DMS53 treated with DMSO at 0.1 percent for 48 hours (cell line): ENCODE results near the gene MGMT.

Source experiments
- DNase-seq: peaks from one replicate; lab custom pipeline; 2025; ENCODE audit not compliant: unreplicated experiment; lab: John Stamatoyannopoulos, UW

Gene MGMT

DNA sequence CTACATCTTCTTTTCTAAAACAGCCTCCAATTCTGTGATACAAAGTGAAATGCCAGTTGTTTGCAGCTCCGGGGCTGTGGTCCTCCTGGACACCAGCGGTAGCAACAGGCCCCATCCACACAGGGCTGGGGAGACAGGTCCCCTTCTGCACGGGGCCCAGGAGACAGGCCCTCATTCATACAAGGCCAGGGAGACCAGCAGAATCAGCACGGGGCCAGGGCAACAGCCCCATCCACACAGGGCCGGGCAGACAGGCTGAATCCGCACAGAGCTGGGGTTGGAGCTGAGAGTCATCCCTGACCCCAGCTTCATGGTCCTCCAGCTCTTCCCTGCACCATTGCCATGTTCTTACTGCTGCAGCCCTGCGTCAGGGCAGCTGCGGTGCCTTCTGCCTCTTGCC lies 238.6 kb downstream of the MGMT start:
- DNase-seq, result no peak

DNA sequence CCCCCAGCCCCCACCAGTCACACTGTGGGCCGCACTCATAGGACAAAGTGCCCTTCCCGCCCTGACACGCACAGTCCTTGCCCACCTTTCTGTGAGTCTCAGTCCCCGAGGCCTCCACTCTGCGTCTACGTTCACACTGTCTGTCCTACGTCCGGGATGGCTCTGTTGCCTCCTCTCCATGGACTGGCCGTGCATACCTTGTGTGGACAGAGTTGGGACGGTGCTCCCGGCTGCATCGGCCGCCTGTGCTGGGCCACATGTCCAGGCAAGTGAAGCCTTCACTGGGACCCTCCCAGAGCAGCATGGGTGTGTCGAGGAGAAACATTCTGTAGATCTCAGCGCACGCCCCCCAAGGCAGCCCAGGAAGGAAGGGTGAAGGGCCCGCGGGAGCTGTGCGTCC lies 239.0 kb downstream of the MGMT start:
- no peak for DNase-seq

DNA sequence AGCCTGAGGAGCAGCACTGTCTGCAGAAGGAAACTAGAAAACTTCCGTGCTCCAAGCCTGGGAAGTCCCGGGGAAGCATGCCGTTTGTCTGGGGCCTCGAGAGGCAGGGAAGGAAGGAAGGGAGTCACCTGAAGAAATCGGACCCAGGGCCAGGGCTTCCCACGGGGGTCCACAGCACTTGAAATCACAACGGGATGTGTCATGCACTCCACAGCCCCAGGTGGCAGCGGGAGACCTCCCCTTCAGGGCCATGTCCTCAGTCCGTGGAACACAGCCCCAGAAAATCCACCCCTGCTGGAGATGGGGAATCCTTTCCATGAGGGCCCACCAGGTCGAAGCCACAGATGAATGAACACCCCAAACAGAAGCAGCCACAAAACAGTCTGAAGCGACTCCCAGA lies 239.5 kb downstream of the MGMT start:
- no peak for DNase-seq

DNA sequence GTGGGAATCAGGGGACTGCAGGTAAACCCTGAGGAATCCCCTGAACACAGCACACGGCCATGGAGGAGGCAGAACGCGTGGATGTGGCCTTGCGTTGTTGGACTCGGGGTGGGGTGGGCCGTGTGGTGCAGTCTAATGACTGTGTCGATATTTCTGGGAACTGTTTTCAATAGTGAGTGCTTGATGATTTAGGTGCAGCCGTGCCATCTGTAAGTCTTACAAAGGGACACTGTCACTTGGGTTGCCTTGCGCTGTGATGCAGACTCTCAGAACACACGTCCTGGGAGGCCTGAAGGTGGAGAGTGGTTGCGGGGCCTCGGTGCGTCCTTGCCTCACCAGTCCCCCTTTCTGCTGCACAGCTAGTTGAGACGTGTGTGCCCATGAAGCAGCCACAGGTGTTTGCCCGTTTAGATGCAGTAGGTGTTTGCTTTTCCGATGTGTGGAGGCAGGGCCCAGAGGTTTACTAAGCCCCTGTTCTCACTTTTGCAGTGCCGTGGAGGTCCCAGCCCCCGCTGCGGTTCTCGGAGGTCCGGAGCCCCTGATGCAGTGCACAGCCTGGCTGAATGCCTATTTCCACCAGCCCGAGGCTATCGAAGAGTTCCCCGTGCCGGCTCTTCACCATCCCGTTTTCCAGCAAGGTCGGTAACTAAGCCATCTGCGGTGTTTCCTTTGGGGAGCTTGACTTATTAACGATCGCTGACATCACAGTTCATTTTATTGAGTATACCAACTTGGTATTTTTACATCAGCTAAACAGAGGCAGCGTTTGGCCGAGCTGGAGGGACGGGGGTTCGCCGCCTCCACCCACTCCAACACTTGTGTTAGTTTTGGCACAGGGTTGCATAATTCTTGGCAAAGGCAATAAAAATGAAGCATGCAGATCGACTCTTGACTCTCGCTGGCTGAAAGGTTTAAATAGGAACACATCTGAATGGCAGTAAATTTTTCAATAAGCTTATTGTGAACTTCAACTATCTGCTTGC lies 240.7 kb downstream of the MGMT start:
- DNase-seq, result no peak

DNA sequence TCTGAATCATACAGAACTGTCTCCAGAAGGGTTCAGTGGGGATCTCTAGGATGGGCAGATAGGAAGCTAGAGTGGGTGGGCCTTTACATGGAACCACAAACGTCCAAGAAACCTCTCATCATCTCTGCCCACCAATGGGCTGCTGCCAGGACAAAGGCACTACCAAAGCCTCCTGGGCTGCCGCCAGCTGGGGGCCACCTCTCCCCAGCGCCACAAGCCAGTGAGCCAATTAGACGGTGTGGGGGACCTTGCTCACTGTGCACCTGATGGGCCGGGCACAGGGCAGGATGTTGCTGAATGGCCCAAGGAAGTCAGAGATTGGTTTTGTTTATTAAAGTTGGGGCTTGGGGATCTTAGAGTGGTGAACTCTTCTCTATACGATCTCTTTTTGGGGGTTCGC lies 242.1 kb downstream of the MGMT start:
- no peak for DNase-seq

DNA sequence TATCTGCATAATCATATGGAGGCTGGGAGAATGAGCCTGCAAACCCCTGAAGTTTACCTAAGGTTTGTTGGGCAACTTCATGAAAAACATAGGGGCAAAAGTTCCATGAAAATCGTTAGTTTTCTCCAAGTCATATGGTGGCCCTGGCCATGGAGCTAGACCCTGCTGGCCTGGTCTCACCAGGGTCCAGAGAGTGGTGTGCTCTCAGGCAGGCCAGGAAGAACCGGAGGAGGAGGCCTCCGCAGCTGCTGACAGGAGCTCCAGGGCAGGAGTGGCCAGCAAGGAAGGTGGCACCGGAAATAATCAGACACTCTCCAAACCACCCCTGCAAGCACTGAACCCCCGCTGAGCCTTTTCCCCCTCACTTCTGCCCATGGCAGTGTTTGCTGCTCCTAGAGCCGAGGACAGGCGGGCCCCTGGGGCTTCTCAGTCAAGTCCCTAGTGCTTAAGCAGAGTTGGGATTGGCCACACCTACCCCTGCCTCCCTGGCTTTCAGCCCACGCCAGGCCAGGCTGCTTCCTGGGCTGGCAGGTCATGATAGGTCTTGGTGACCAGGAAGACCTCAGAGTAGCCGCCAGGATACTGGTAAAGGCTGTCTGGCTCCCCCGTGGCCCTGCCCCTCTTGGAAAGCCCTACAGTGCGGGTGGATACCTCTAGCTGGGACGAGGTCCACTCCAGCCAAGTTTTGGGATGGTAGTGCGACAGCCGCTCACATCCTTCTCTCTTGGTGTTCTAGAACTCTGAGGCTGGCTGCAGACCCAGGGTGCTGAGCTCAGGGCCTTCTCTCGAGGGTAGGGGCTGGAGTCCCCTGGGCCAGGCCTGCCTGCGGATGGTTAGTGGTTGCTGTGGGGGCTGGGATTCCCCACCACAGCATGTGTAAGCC lies 242.8 kb downstream of the MGMT start:
- DNase-seq, result no peak

DNA sequence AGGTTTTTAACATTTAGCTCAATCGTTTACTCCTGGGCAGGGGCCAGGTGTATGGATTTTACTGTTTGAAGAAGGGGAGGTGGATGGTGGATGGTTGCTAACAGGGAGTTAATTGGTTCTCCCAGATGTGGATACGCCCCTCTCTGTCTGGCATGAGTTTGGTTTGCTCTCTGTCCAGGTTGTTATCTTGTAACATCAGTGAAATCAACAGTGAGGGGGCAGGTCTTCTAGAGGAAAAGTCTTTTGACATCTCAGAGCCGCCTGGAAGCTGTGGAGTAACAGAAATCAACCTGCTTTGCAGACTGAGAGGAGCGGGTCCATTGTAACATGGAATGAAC lies 243.4 kb downstream of the MGMT start:
- DNase-seq, result no peak

DNA sequence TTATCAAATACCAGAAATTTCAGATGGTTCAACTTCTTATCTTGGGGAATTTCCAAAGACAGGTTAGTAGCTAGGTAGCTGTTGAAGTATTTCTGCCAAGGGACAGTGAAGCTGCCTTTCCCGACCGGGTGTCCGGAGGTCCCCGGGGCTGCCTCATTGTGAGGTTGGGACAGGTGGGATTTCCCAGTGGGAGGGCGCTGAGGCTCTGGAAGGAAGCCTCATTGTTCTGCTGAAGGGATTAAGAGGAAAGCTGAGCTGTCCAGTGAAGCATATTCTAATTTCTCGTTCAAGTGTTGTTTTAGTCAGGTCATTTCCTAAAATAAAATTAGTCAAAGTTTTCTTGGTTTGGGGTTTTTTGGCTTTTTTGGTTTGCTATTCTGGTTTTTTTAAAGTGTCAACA lies 244.2 kb downstream of the MGMT start:
- no peak for DNase-seq

DNA sequence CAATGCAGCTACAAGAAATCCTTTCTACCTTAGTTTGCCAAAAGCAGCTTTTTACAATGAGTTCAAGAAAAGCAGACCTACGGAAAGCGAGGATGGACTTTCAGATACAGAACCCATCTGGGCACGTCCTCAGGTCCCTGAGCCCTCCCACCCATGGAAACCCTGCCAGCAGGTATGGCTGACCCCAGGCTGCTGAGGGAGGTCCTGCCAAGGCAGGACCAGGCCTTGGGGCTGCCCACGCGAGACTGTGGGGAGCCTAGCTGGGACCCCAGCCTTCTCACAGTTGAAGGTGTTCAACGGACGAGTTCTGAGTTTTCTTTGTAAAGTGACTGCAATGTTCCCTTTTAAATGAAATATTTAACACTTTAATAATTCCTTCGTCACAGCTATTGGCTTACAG lies 245.0 kb downstream of the MGMT start:
- DNase-seq, result no peak

DNA sequence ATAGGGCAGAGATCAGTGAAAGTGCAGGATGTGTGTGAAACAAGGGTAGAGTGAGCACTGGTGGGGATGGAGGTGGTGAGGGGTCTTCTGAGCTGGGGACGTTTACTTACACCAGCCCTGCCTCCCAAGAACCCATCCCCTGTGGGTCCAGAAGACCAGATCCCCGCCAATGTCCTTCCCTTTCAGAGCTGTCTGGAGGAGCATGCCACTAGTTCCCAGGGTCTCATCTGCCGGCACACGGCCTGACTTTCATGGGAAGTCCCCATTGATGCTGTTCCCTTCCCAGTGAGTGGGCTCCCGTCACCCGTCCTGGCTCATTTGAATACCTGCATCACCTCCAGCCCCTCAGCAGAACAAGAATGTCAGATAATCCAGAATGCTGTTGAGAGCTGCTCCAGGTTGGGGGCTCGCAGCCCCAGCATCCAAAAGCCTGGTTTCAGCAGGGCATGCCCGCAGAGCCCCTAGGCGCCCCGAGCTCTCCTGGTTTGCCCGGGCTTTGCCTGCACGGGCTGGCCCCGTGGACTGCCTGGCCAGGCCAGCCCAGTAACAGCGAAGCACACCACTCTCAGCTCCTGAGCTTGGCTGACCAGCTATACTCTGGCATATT lies 246.7 kb downstream of the MGMT start:
- no peak for DNase-seq

DNA sequence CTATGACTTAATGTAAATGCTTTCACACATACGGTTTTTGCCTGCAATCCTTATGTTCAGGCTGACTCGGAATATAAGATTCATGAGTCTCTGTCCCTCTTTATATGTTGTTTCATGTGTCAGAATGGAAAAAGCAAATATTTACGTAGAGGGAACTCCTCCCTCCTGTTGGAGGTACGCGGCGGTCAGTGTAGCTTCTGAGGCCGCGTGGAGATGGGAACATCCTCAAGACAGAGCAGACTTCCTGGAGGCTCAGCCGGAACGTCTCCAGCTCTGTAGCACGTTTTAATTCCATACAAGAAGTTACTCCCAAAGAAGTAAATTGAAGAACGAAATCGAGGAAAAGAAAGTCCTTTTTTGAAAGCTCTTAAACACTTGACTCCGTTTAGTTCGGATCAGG lies 248.8 kb downstream of the MGMT start:
- no peak for DNase-seq

DNA sequence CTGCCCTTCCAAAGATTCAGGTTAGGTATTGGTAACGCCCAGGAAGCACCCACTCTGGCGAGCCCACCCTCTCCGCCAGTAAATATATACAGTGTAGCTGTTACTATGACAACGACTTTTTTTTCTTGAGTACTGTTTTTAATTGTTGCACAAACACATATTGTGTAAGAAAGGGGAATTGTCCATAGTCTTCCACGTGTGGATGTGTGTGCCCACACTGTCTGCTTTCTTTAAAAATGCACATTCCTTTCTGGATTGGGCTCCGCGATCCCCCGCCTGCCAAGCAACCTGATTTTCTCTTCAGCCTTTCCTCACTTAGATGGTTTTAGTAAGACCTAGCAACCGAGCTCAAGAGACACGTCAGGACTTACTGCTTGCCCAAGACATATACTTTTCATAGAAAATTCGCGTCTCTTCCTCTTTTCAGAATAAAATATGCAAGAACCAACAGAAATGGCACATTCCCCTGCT lies 249.2 kb downstream of the MGMT start:
- DNase-seq, result no peak

DNA sequence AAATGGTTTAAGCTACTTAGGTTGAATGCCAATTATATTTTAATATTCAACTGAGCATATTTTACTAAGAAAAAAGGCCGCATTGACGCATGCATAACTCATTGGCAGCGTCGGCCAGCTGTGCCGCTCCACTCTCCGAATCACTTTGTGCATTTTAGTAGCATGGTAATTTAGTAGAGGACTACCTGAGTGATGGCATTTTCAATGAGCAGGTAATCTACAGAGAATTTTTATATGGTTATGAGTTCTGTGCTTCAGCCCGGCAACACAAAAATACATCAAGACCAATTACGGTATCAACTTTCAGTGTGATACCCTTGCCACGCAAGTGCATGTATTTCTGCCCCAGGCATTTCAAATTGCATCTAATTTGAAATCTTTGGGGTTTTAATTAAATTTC lies 249.8 kb downstream of the MGMT start:
- DNase-seq, result no peak

DNA sequence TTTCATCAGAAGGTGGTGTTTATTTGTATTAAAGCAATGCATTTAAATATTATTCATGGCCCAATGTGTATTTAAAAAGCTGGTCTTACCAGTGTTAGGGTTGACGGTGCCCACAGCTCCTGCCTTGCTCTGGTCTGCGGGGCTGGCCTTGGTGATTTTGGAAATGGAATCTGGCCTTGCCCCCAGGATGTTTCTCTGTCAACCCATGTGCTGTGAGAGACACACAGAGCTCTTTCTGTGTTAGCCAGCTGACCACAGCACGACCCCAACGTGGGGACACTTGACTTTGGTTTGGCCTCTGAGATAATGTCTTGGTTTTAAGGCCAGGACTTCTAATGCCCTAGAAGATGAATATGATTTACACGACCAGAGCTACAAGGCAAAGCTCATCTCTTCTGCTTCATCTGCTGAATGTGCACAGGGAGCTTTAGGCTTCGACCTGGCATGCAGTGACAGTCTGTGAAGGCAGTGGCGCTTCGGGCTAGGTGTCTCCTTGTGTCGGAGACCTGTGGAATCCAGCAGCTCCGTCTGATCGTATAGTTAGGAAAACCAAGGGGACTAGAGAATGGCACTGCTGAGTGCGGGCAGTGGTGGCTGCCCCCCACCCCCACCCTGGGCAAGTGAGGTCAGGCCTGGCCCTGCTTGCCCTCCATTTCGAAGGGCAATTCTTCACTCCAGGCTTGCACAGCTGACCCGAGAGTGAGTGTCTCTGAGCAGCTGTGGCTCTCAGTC lies 250.9 kb downstream of the MGMT start:
- DNase-seq, result no peak

DNA sequence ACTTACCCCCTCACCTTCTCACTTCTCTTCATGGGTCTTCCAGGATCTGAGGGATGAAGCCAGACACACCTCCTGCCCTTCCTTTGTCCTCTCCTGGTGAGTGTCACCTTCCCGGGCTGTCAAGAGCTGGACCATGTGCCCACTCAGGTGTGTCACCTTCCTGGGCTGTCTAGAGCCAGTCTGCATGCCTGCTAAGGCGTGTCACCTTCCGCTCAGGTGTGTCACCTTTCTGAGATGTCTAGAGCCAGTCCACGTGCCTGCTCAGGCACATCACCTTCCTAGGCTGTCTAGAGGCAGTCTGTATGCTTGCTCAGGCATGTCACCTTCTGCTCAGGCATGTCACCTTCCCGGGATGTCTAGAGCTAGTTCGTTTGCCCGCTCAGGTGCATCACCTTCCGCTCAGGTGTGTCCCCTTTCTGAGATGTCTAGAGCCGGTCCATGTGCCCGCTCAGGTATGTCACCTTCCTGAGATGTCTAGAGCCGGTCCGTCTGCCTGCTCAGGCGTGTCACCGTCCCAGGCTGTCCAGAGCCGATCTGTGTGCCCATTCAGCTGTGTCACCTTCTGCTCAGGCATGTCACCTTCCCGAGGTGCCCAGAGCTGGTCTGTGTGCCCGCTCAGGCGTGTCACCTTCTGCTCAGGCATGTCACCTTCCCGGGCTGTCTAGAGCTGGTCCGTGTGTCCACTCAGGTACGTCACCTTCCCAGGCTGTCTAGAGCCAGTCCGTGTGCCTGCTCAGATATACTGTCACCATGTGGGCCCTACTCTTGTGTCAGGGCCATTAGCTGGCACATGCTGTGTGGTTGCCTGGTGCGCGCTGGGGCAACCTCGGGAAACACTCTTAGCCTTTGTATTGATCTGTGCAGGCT lies 251.7 kb downstream of the MGMT start:
- no peak for DNase-seq

DNA sequence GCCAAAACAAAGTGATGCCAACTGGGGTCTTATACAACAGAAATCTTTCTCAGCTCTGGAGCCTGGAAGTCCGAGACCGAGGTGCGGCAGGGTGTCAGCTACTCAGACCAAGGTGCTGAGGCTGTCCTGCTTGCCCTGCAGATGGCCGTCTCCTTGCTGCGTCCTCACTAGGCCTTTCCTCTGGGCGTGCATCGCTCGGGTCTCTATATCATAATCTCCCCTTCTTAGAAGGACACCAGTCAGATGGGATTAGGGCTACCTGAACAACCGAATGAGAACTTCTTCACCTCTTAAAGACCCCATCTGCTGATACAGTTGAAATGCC lies 252.3 kb downstream of the MGMT start:
- DNase-seq, result no peak

DNA sequence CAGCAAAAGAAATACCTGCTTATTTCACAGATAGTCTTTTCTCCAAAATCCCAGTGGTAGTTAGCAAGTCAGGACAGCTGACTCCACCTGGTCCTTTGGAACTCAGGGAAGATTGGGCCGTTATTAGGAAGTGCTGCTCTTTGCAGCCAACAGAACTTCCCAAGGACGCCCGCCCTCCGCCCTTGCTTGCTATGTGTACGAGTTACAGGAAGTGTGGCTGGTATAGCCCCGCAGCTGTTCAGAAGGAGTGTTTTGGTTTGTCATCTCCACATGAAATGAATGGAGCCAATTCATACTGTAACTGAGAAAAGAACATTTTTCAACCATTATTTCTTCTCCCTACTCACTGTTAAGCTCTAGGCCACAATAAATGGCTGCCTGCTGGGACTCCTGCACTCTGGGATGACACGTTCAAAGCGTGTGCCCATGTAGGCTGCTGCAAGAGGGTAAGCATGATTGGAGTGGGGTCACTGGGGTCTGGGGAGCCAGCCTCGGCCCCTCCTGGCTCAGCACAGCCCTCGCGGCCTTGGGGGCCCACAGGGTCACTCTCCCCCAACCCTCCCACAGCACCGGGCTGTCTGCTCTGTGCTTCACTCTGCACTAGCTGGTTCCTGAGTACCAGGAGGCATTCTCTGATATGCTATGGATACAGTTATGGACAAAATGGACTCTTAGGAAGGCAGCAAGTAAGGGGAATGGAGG lies 253.0 kb downstream of the MGMT start:
- no peak for DNase-seq

DNA sequence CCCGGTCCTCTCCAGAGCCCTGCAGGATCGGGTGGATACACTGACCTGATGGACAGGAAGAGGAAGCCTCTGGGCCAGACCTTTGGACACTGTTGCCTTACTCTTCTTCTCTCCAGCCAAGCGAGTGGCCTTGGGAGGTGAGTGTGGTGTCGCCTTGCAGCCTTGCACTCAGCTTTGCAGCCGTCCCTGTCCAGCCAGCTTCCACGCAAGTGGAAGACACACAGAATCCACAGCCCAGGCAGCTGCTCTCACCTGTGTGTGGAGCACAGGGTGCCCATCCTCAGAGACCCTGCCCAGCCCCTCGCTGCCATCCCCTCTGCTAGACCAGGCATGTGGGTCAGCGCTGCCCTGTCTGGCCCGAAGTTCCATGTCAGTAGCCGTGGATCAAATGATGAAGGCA lies 258.0 kb downstream of the MGMT start:
- no peak for DNase-seq

DNA sequence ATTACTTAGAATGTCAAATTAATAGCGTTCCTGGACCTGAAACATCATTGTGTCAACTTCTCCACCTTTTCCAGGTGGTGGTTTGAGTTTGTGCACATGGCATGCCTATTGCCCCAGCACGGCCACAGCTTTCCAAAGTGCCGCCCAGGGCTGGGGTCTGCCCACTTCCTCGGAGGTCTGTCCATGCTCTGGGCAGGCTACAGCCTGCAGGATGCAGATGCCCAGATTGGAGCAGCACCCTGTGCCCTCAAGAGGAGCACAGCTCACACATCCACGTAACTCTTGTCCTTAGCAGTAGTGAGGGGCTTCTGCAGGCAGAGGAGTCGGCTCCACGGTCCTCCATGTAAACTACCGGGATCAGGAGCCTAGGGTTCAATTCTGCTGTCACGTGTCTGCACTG lies 258.4 kb downstream of the MGMT start:
- DNase-seq, result no peak
